Fibroblast of villous mesenchyme (primary cell): Measurements from ENCODE around the gene B4GALNT3. TPM values are rescaled to one million over a fixed set of nuclear protein-coding genes. Genes with fewer than 3 reads are reported as not detected.
A peak's percentile ranks its signal among the peaks of the same experiment; 100 is the strongest.

Source experiments
- DNase-seq: peaks from one replicate; pipeline ENCODE4 v3.0.0-alpha.2; 2010; ENCODE audit warnings: low read depth
- H3K4me3 ChIP-seq: 2 replicates; pipeline ENCODE4 v1.5.1; 2011; ENCODE audit warnings: low read depth, mild to moderate bottlenecking, low read length
- total RNA-seq: library from RNA; depleted of rRNA; stranded (reverse); fragments of >200 nt; gene quantifications from 2 replicates; pipeline ENCODE4 v1.2.3, GENCODE V29; 2012
- TF ChIP-seq, protein P1 (sequence below): IDR thresholded peaks from 2 replicates; pipeline ENCODE4 v1.5.1; 2012; ENCODE audit warnings: low read depth, mild to moderate bottlenecking, low read length; ENCODE audit not compliant: insufficient read depth

B4GALNT3 gene
- total RNA-seq, 1 donor: under 0.01 TPM

- H3K4me3 ChIP-seq: no peak overlapping the region
- TF ChIP-seq, protein P1, sequence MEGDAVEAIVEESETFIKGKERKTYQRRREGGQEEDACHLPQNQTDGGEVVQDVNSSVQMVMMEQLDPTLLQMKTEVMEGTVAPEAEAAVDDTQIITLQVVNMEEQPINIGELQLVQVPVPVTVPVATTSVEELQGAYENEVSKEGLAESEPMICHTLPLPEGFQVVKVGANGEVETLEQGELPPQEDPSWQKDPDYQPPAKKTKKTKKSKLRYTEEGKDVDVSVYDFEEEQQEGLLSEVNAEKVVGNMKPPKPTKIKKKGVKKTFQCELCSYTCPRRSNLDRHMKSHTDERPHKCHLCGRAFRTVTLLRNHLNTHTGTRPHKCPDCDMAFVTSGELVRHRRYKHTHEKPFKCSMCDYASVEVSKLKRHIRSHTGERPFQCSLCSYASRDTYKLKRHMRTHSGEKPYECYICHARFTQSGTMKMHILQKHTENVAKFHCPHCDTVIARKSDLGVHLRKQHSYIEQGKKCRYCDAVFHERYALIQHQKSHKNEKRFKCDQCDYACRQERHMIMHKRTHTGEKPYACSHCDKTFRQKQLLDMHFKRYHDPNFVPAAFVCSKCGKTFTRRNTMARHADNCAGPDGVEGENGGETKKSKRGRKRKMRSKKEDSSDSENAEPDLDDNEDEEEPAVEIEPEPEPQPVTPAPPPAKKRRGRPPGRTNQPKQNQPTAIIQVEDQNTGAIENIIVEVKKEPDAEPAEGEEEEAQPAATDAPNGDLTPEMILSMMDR: no peak
- DNase-seq: no peak
Observed at GRCh38 chr12:568486-568885, 108.7 kb downstream of the B4GALNT3 start.

- H3K4me3 ChIP-seq: no peak overlapping the region
- no peak for DNase-seq
- TF ChIP-seq, protein P1: no peak
Observed at GRCh38 chr12:569091-569676, 109.4 kb downstream of the B4GALNT3 start.

DNA sequence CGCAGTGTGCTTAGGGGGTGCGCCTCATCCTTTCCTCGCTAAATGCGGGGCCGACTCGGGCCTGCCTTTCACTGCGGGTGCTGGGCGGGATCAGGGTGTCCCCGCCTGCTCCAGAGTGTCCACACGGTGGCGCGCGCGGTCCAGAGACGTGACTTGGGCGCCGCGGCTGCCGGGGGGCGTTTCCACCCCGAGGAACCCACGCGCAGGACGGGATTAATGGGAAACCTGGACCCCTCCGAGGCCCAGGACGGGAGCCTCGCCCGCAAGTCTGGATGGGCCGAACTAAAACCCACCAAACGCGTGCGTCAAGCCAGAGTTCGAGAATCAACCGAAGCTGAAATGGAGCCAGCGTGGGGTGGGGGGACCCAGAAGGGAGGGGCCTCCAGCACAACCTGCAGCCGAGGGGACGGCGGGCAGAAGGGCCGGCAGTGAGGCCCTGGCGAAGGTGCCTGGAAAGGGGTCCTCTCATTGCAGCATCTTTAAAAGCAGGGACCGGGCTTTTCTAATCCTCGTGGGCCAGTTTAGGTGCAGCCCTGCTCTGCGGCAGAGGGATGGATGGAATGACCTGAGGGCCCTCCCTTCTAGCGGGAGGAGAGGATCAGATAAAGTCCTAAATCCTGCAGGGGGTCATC lies 110.2 kb downstream of the B4GALNT3 start:
- DNase-seq: peak; percentile 84
- TF ChIP-seq, protein P1: peak; percentile 86

DNA sequence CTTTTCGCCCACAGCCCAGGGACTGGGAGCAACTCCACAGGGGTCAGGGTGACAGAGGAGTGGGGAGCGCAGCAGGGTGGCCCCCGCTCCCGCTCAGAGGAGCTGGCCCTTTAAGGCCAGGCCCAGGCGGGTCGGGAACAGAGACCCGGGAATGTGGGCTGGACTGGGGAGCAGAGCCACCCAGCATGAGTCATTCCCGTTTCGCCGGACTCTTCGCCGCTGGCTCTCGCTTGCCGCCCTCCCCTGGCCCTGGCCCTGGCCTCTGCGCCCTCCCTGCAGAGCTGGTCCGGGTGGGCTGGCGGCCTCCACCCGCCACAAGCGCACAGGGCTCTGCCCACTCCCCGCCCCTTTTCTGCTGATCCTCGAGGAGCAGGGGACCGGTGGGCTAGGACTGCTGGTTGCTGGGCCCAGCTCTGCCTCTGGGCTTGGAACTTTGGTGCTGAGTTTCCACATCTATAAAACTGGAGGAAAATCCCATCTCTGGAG lies 110.7 kb downstream of the B4GALNT3 start:
- H3K4me3 ChIP-seq: peak overlapping the region; percentile 77
- TF ChIP-seq, protein P1: no peak
- DNase-seq: peak; percentile 85

More for the DNA sequence above, 110.2 kb downstream of the B4GALNT3 start:
- H3K4me3 ChIP-seq: peak overlapping the region; percentile 77

DNA sequence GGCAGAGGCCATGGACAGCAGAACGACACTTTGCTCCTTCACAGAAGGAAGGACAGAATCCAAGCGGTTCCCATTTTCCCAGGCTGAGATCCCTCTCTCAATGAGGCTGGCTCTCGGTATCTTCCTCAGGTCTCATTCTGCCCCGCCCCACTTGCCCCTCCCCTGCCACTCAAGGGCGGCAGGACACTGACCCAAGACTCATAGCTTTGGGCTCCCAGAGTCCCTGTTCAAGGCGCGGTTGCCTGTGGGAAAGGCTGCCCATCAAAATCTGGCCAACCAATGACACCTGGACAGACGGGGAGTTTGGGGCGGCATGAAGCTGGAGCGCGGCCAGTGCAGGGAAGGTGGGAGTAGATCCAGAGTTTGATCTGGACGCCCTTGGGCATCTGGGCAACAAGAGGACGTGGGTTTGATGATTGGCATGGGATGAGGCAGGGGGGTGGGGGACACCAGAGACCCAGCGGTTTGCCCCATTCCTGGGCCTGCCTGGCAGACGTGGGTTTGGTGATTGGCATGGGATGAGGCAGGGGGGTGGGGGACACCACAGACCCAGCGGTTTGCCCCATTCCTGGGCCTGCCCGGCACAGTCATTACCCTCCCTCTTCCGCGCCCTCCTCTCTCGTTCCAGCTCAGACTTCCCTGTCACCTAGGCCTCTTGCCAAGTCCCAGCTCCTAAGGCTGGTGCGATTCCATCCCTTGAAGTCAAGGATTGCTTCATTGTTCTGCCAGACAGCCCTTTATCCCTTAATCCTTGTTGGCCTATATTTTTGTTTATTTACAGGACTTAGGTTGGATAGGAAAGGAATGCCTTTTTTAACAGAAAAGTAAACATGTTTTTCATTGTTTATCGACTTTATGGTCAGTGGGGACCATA lies 111.4 kb downstream of the B4GALNT3 start:
- peak overlapping the region; percentile 77 for H3K4me3 ChIP-seq
- peak; percentile 90 for DNase-seq
- TF ChIP-seq, protein P1: no peak

DNA sequence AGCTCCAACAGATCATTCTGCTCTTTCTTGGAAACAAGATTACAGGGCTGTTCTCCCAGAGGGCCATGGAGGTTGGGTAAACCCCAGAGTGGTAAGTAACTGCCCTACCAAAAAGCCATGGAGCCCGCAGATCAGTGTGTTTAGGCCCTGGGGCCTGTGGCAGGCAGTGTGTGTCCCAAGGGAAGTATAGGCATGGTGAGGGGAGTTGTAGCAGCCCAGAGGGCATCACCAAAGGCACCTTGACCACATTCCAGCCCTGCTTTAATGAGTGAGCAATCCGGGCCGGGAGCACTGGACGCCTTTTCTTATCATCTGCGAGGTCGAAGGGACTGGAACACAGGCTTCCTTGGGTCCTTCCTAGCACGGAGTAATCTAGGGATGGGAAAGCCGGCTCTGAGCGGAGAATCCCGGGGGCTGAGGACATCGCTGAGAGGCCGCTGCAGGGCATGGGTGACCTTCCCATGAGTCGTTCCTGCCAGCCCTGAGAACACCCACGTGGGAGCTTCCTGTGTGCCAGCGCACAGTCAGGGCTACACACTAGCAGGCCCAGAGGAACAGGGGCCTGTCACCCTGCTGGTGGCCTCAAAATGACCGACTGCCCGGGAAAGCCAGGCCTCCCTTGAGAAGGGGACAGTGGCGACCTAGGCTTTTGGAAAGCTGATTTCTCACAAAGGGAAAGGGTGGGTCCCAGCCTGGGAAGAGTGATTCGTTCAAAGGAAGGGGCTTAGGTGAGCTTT lies 112.2 kb downstream of the B4GALNT3 start:
- TF ChIP-seq, protein P1: no peak
- no peak for DNase-seq
- H3K4me3 ChIP-seq: no peak overlapping the region
